GM21526 (cell line): ENCODE results near the gene UAP1.
"Not testable (repeated sequence)": the region's sequence is repeated elsewhere in the genome, so short reads cannot be mapped to it uniquely, and the experiment has no call there.

Experiments used
- ATAC-seq: cut with Tn5 transposase; IDR thresholded peaks from one replicate; pipeline ENCODE4 v1.9.1; 2021; ENCODE audit warnings: moderate library complexity; ENCODE audit not compliant: unreplicated experiment, low FRiP score

The UAP1 gene

GRCh38 chr1:162564762-162565218 is 3.3 kb downstream of the UAP1 start:
- no peak for ATAC-seq

GRCh38 chr1:162565460-162565859 is 3.9 kb downstream of the UAP1 start:
- ATAC-seq, result no peak

GRCh38 chr1:162566870-162567269 is 5.3 kb downstream of the UAP1 start:
- ATAC-seq, result no peak

- no peak for ATAC-seq
Measured at GRCh38 chr1:162568802-162569201, 7.3 kb downstream of the UAP1 start.

- no peak for ATAC-seq
Measured at GRCh38 chr1:162570718-162571117, 9.2 kb downstream of the UAP1 start.

GRCh38 chr1:162571121-162571520 is 9.6 kb downstream of the UAP1 start:
- ATAC-seq, result not testable (repeated sequence)

- no peak for ATAC-seq
Measured at GRCh38 chr1:162571696-162572095, 10.2 kb downstream of the UAP1 start.

GRCh38 chr1:162573136-162573535 is 11.6 kb downstream of the UAP1 start:
- ATAC-seq, result no peak

- ATAC-seq, result no peak
Measured at GRCh38 chr1:162578071-162578700, 16.7 kb downstream of the UAP1 start.

GRCh38 chr1:162578936-162579335 is 17.4 kb downstream of the UAP1 start:
- ATAC-seq, result no peak

GRCh38 chr1:162580308-162580707 is 18.8 kb downstream of the UAP1 start:
- no peak for ATAC-seq

GRCh38 chr1:162582901-162583300 is 21.4 kb downstream of the UAP1 start:
- ATAC-seq, result not testable (repeated sequence)

- ATAC-seq, result not testable (repeated sequence)
Measured at GRCh38 chr1:162585101-162585500, 23.6 kb downstream of the UAP1 start.

- no peak for ATAC-seq
Measured at GRCh38 chr1:162587347-162587746, 25.8 kb downstream of the UAP1 start.

- ATAC-seq, result no peak
Measured at GRCh38 chr1:162587761-162588260, 26.3 kb downstream of the UAP1 start.

GRCh38 chr1:162590101-162590500 is 28.6 kb downstream of the UAP1 start:
- no peak for ATAC-seq

- no peak for ATAC-seq
Measured at GRCh38 chr1:162590686-162591085, 29.2 kb downstream of the UAP1 start.

- no peak for ATAC-seq
Measured at GRCh38 chr1:162596514-162597170, 35.1 kb downstream of the UAP1 start.

GRCh38 chr1:162599451-162599850 is 37.9 kb downstream of the UAP1 start:
- ATAC-seq, result no peak

- ATAC-seq, result not testable (repeated sequence)
Measured at GRCh38 chr1:162603117-162603516, 41.6 kb downstream of the UAP1 start.

- no peak for ATAC-seq
Measured at GRCh38 chr1:162605225-162605927, 43.9 kb downstream of the UAP1 start.
